A673 (cell line): ENCODE measurements around the gene CCDC89. TPM values are rescaled to one million over a fixed set of nuclear protein-coding genes. Genes with fewer than 3 reads are reported as not detected.

ENCODE experiments used
- BruUV-seq: library from RNA; stranded (reverse); fragments of 400-500 nt; replicated peaks from 2 replicates; lab custom pipeline; 2021; lab: Mats Ljungman, UMichigan
- CTCF ChIA-PET: fragments of 300-600 bp; sonication (Branson Sonifier 250); formaldehyde crosslinking; loops from one replicate; lab custom pipeline; 2022; ENCODE audit warnings: antibody characterized with exemption; lab: Charles Lee
- POLR2A ChIA-PET: fragments of 300-600 bp; sonication (Branson Sonifier 250); formaldehyde crosslinking; loops from one replicate; lab custom pipeline; 2022; ENCODE audit warnings: antibody characterized with exemption; ENCODE audit not compliant: low non-redundant PET; lab: Charles Lee
- DNase-seq: peaks from one replicate; pipeline ENCODE4 v3.0.0-alpha.2; 2015; ENCODE audit warnings: low spot score
- H3K27ac ChIP-seq: fragments of 200-600 bp; sonication (generic); 2 replicates; pipeline ENCODE4 v1.5.1; 2016; ENCODE audit warnings: mixed run types, low read depth, mild to moderate bottlenecking, mixed read lengths, antibody characterized with exemption, low read length; ENCODE audit not compliant: poor library complexity, severe bottlenecking
- H3K27me3 ChIP-seq: fragments of 200-600 bp; sonication (generic); replicated peaks from 2 replicates; pipeline ENCODE4 v1.6.1; 2017; ENCODE audit warnings: mixed run types, low read depth, mild to moderate bottlenecking, mixed read lengths, antibody characterized with exemption, low read length; ENCODE audit not compliant: insufficient read depth, poor library complexity
- H3K36me3 ChIP-seq: fragments of 200-600 bp; sonication (generic); 2 replicates; pipeline ENCODE4 v1.6.1; 2016; ENCODE audit warnings: mixed run types, mild to moderate bottlenecking, mixed read lengths, antibody characterized with exemption, low read length; ENCODE audit not compliant: insufficient read depth, poor library complexity, severe bottlenecking
- H3K4me1 ChIP-seq: fragments of 200-600 bp; sonication (generic); 2 replicates; pipeline ENCODE4 v1.6.1; 2017; ENCODE audit warnings: mixed run types, mild to moderate bottlenecking, mixed read lengths, antibody characterized with exemption, low read length; ENCODE audit not compliant: insufficient read depth, poor library complexity, severe bottlenecking
- H3K4me3 ChIP-seq: fragments of 200-600 bp; sonication (generic); 2 replicates; pipeline ENCODE4 v1.5.1; 2016; ENCODE audit warnings: low read depth, mixed run types, mild to moderate bottlenecking, mixed read lengths, low read length; ENCODE audit not compliant: poor library complexity, severe bottlenecking
- H3K9me3 ChIP-seq: fragments of 200-600 bp; sonication (generic); 2 replicates; pipeline ENCODE4 v1.6.1; 2016; ENCODE audit warnings: mixed run types, low read depth, mild to moderate bottlenecking, mixed read lengths, antibody characterized with exemption, low read length; ENCODE audit not compliant: poor library complexity, severe bottlenecking
- EZH2 ChIP-seq: fragments of 200-600 bp; sonication (generic); IDR thresholded peaks from 2 replicates; pipeline ENCODE4 v1.6.1; 2017; ENCODE audit warnings: borderline replicate concordance, low read depth, mild to moderate bottlenecking, mixed read lengths, antibody characterized with exemption, low read length; ENCODE audit not compliant: poor library complexity, severe bottlenecking
- intact Hi-C: fragments of 100-400 bp; cut with micrococcal nuclease; formaldehyde crosslinking; loops from one replicate; pipeline ENCODE4 v1.10.0; 2022; ENCODE audit not compliant: unreplicated experiment
- total RNA-seq: library from RNA; stranded (reverse); gene quantifications from 2 replicates; pipeline ENCODE4 v1.2.3, GENCODE V29; 2021
- TF ChIP-seq, protein P1 (sequence below): fragments of 300-800, 200-600 bp; sonication (generic); conservative IDR thresholded peaks from 2 replicates; pipeline ENCODE4 v1.5.1; 2017; ENCODE audit warnings: low read depth, mild to moderate bottlenecking, antibody characterized with exemption, low read length, moderate library complexity, mixed read lengths

CCDC89 gene
- total RNA-seq, 1 experiment from 2014 or later: 0.41 TPM

DNA sequence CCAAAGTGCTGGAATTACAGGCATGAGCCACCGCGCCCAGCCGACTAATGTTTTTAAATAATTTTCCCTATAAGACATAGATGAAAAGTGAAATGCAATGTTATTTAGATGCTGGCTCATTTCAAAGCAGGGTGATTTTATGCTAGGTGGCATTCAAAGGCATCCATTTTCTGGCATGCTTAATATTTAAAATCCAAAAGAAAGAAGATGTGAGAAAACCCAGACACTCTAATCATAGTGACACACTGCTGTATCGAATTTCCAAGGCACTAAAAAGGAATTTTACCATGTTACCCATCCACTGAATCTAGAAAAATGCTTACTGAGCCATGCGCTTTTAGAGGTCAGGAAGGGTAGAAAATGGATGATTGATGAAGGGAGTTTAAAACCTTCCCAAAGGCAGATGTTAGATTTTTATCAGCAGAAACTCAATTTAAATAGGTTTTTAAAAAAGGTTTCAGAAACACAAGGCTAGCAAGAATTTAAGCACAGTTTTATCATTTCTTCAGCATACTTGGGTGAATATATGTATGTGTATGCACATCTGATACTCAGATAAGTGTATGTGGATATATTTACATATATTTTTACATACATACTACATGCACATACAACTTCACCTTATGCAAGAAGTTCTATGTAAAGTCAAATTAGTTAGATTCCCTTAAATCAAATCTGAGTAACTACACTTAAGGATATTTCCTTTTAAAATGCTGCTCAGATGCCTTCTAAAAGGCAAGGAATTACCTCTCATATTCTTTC, 24.1 kb upstream of the CCDC89 start:
- BruUV-seq: no TSS peak
- Histone ChIP-seq H3K4me1 (no peaks in the 10 kb centered on the region), H3K27me3 (peaks cover 14% of the 10 kb centered on the region), H3K9me3 (no peaks in the 10 kb centered on the region), H3K4me3 (no peak overlapping the region), H3K27ac (no peak overlapping the region), H3K36me3 (no peaks in the 10 kb centered on the region)
- intact Hi-C loops: no loop called here
- POLR2A ChIA-PET: no interaction called here
- no peak for TF ChIP-seq EZH2
- TF ChIP-seq, protein P1, sequence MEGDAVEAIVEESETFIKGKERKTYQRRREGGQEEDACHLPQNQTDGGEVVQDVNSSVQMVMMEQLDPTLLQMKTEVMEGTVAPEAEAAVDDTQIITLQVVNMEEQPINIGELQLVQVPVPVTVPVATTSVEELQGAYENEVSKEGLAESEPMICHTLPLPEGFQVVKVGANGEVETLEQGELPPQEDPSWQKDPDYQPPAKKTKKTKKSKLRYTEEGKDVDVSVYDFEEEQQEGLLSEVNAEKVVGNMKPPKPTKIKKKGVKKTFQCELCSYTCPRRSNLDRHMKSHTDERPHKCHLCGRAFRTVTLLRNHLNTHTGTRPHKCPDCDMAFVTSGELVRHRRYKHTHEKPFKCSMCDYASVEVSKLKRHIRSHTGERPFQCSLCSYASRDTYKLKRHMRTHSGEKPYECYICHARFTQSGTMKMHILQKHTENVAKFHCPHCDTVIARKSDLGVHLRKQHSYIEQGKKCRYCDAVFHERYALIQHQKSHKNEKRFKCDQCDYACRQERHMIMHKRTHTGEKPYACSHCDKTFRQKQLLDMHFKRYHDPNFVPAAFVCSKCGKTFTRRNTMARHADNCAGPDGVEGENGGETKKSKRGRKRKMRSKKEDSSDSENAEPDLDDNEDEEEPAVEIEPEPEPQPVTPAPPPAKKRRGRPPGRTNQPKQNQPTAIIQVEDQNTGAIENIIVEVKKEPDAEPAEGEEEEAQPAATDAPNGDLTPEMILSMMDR: no peak
- CTCF ChIA-PET: no interaction called here
- DNase-seq: no peak

DNA sequence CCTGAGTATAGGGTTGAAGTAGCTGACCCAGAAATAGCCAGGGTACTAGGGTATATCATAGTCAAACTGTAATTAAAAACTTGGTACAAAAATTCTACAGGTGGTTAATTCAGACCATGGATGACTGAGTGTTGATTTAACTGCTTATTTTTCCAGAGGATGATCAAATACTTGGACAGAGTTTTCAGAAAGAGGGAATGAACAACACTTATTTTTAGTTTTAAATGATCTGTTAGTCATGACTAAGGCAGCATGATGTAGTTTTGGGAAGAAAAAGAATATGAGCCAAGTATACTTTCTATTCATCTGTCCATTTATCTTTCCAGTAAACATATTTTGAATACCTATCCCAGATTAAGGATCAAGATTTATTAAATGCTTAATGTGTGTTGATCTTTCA, 19.8 kb upstream of the CCDC89 start:
- no peak overlapping the region for H3K4me3 ChIP-seq
- no peak overlapping the region for H3K27ac ChIP-seq
- ChIA-PET CTCF (no interaction called here), POLR2A (no interaction called here)
- no peak for TF ChIP-seq EZH2
- TF ChIP-seq, protein P1: no peak
- no peaks in the 10 kb centered on the region for H3K9me3 ChIP-seq
- intact Hi-C loops: no loop called here
- H3K36me3 ChIP-seq: no peaks in the 10 kb centered on the region
- H3K4me1 ChIP-seq: no peaks in the 10 kb centered on the region
- peaks cover 53% of the 10 kb centered on the region for H3K27me3 ChIP-seq
- no peak for DNase-seq
- no TSS peak for BruUV-seq

DNA sequence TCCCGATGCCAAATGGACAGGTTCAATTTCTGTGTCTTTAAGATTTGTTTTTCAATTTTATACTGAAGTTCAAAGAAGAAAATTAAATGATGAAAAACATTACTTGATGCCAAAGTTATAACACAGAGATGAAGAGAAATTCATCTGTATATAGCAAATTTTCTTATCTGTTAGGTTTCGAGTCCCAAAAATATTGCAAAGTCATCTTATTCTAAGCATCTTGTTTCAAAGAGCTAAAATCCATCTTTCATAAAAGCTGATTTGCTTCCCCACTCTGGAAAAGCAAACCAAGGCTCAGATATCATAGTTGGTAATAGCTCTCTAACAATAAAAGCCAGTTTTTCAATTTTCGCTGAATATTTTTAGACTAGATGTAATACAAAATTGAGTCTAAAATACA, 19.0 kb upstream of the CCDC89 start:
- H3K4me1 ChIP-seq: no peaks in the 10 kb centered on the region
- H3K4me3 ChIP-seq: no peak overlapping the region
- TF ChIP-seq, protein P1: no peak
- no peak for TF ChIP-seq EZH2
- intact Hi-C loops: no loop called here
- CTCF ChIA-PET: no interaction called here
- no TSS peak for BruUV-seq
- no peaks in the 10 kb centered on the region for H3K36me3 ChIP-seq
- POLR2A ChIA-PET: no interaction called here
- no peak for DNase-seq
- H3K27ac ChIP-seq: no peak overlapping the region
- H3K27me3 ChIP-seq: peaks cover 53% of the 10 kb centered on the region
- H3K9me3 ChIP-seq: no peaks in the 10 kb centered on the region
